ENCODE results near the gene DNAJB5.
"Not testable (repeated sequence)": the region's sequence is repeated elsewhere in the genome, so short reads cannot be mapped to it uniquely, and the experiment has no call there.

Gene DNAJB5

GRCh38 chr9:35004299-35004698 is 14.8 kb downstream of the DNAJB5 start:
- H3K4me1 Mint-ChIP-seq = peaks cover 14% of the 10 kb centered on the region
- H3K27ac Mint-ChIP-seq, H3K4me3 Mint-ChIP-seq: not testable (repeated sequence)

GRCh38 chr9:35010351-35010958 is 20.9 kb downstream of the DNAJB5 start:
- H3K36me3 Mint-ChIP-seq = peaks cover 76% of the 10 kb centered on the region
- no peaks in the 10 kb centered on the region for H3K4me1 Mint-ChIP-seq
- H3K27ac Mint-ChIP-seq = no peak overlapping the region
- H3K27me3 Mint-ChIP-seq = no peaks in the 10 kb centered on the region
- H3K4me3 Mint-ChIP-seq = no peak overlapping the region
- no peak for ATAC-seq
- peaks cover 7% of the 10 kb centered on the region for H3K9me3 Mint-ChIP-seq

More at GRCh38 chr9:35004299-35004698, 14.8 kb downstream of the DNAJB5 start:
- not testable (repeated sequence) for ATAC-seq, H3K27me3 Mint-ChIP-seq, H3K9me3 Mint-ChIP-seq
- H3K36me3 Mint-ChIP-seq = peaks cover 44% of the 10 kb centered on the region

- H3K4me1 Mint-ChIP-seq = no peaks in the 10 kb centered on the region
- ATAC-seq = no peak
- H3K36me3 Mint-ChIP-seq = peaks cover 60% of the 10 kb centered on the region
Observed at GRCh38 chr9:35014517-35014916, 25.0 kb downstream of the DNAJB5 start.

GRCh38 chr9:35023443-35023842 is 33.9 kb downstream of the DNAJB5 start:
- not testable (repeated sequence) for H3K4me3 Mint-ChIP-seq, ATAC-seq, H3K27me3 Mint-ChIP-seq, H3K9me3 Mint-ChIP-seq
- peak overlapping the region; percentile 31 for H3K27ac Mint-ChIP-seq
- peaks cover 47% of the 10 kb centered on the region for H3K36me3 Mint-ChIP-seq
- H3K4me1 Mint-ChIP-seq = peaks cover 25% of the 10 kb centered on the region

More at GRCh38 chr9:35014517-35014916, 25.0 kb downstream of the DNAJB5 start:
- peaks cover 7% of the 10 kb centered on the region for H3K9me3 Mint-ChIP-seq
- H3K27me3 Mint-ChIP-seq = no peaks in the 10 kb centered on the region
- H3K27ac Mint-ChIP-seq = no peak overlapping the region
- no peak overlapping the region for H3K4me3 Mint-ChIP-seq

- Mint-ChIP-seq H3K4me3 (no peak overlapping the region), H3K27me3 (no peaks in the 10 kb centered on the region), H3K27ac (no peak overlapping the region), H3K4me1 (peaks cover 25% of the 10 kb centered on the region), H3K36me3 (peaks cover 35% of the 10 kb centered on the region), H3K9me3 (no peaks in the 10 kb centered on the region)
- ATAC-seq = no peak
Observed at GRCh38 chr9:35026671-35027070, 37.1 kb downstream of the DNAJB5 start.

GRCh38 chr9:35027374-35027773 is 37.8 kb downstream of the DNAJB5 start:
- Mint-ChIP-seq H3K9me3 (no peaks in the 10 kb centered on the region), H3K27ac (no peak overlapping the region), H3K27me3 (no peaks in the 10 kb centered on the region), H3K4me3 (no peak overlapping the region), H3K4me1 (peaks cover 25% of the 10 kb centered on the region), H3K36me3 (peaks cover 32% of the 10 kb centered on the region)
- ATAC-seq = no peak

GRCh38 chr9:35027860-35028259 is 38.3 kb downstream of the DNAJB5 start:
- H3K27me3 Mint-ChIP-seq = no peaks in the 10 kb centered on the region
- ATAC-seq = no peak
- peaks cover 25% of the 10 kb centered on the region for H3K4me1 Mint-ChIP-seq
- H3K4me3 Mint-ChIP-seq = no peak overlapping the region
- H3K9me3 Mint-ChIP-seq = no peaks in the 10 kb centered on the region
- no peak overlapping the region for H3K27ac Mint-ChIP-seq
- H3K36me3 Mint-ChIP-seq = peaks cover 37% of the 10 kb centered on the region

- no peak overlapping the region for H3K27ac Mint-ChIP-seq
Observed at GRCh38 chr9:35028341-35028740, 38.8 kb downstream of the DNAJB5 start.

GRCh38 chr9:35029241-35029640 is 39.7 kb downstream of the DNAJB5 start:
- peaks cover 31% of the 10 kb centered on the region for H3K36me3 Mint-ChIP-seq
- ATAC-seq = no peak
- H3K4me3 Mint-ChIP-seq = no peak overlapping the region
- no peaks in the 10 kb centered on the region for H3K27me3 Mint-ChIP-seq
- no peaks in the 10 kb centered on the region for H3K9me3 Mint-ChIP-seq
- H3K4me1 Mint-ChIP-seq = peaks cover 13% of the 10 kb centered on the region
- H3K27ac Mint-ChIP-seq = no peak overlapping the region

More at GRCh38 chr9:35028341-35028740, 38.8 kb downstream of the DNAJB5 start:
- no peaks in the 10 kb centered on the region for H3K9me3 Mint-ChIP-seq
- no peaks in the 10 kb centered on the region for H3K27me3 Mint-ChIP-seq
- H3K36me3 Mint-ChIP-seq = peaks cover 40% of the 10 kb centered on the region
- H3K4me1 Mint-ChIP-seq = peaks cover 22% of the 10 kb centered on the region
- no peak overlapping the region for H3K4me3 Mint-ChIP-seq
- ATAC-seq = no peak

GRCh38 chr9:35029852-35030251 is 40.3 kb downstream of the DNAJB5 start:
- Mint-ChIP-seq H3K36me3 (peaks cover 26% of the 10 kb centered on the region), H3K4me1 (peaks cover 9% of the 10 kb centered on the region), H3K27ac (no peak overlapping the region), H3K4me3 (no peak overlapping the region), H3K27me3 (no peaks in the 10 kb centered on the region), H3K9me3 (no peaks in the 10 kb centered on the region)
- ATAC-seq = no peak

- no peaks in the 10 kb centered on the region for H3K9me3 Mint-ChIP-seq
- H3K27ac Mint-ChIP-seq = no peak overlapping the region
- H3K36me3 Mint-ChIP-seq = peaks cover 39% of the 10 kb centered on the region
- no peaks in the 10 kb centered on the region for H3K27me3 Mint-ChIP-seq
- ATAC-seq = no peak
- H3K4me1 Mint-ChIP-seq = peaks cover 14% of the 10 kb centered on the region
- H3K4me3 Mint-ChIP-seq = no peak overlapping the region
Observed at GRCh38 chr9:35033101-35033500, 43.6 kb downstream of the DNAJB5 start.

GRCh38 chr9:35035851-35036701 is 46.5 kb downstream of the DNAJB5 start:
- peaks cover 21% of the 10 kb centered on the region for H3K4me1 Mint-ChIP-seq
- ATAC-seq = peak; percentile 59
- peak overlapping the region; percentile 69 for H3K27ac Mint-ChIP-seq
- H3K27me3 Mint-ChIP-seq = no peaks in the 10 kb centered on the region
- peak overlapping the region; percentile 70 for H3K4me3 Mint-ChIP-seq
- peaks cover 37% of the 10 kb centered on the region for H3K36me3 Mint-ChIP-seq
- no peaks in the 10 kb centered on the region for H3K9me3 Mint-ChIP-seq

- Mint-ChIP-seq H3K36me3 (peaks cover 43% of the 10 kb centered on the region), H3K4me3 (no peak overlapping the region), H3K27me3 (no peaks in the 10 kb centered on the region), H3K27ac (no peak overlapping the region), H3K9me3 (no peaks in the 10 kb centered on the region), H3K4me1 (peaks cover 14% of the 10 kb centered on the region)
- no peak for ATAC-seq
Observed at GRCh38 chr9:35042081-35042604, 52.6 kb downstream of the DNAJB5 start.

- ATAC-seq = no peak
- H3K27me3 Mint-ChIP-seq = no peaks in the 10 kb centered on the region
- H3K4me3 Mint-ChIP-seq = no peak overlapping the region
- no peak overlapping the region for H3K27ac Mint-ChIP-seq
- H3K36me3 Mint-ChIP-seq = peaks cover 43% of the 10 kb centered on the region
- peaks cover 14% of the 10 kb centered on the region for H3K4me1 Mint-ChIP-seq
- no peaks in the 10 kb centered on the region for H3K9me3 Mint-ChIP-seq
Observed at GRCh38 chr9:35042891-35043545, 53.5 kb downstream of the DNAJB5 start.

GRCh38 chr9:35044071-35044470 is 54.5 kb downstream of the DNAJB5 start:
- no peaks in the 10 kb centered on the region for H3K9me3 Mint-ChIP-seq
- no peak overlapping the region for H3K4me3 Mint-ChIP-seq
- peaks cover 14% of the 10 kb centered on the region for H3K4me1 Mint-ChIP-seq
- H3K27me3 Mint-ChIP-seq = no peaks in the 10 kb centered on the region
- no peak for ATAC-seq
- H3K36me3 Mint-ChIP-seq = peaks cover 53% of the 10 kb centered on the region
- no peak overlapping the region for H3K27ac Mint-ChIP-seq
